OCI-LY1 (cell line): Measurements from ENCODE around the gene SEMA4G.

Source experiments
- EZH2 ChIP-seq: fragments of 200-600 bp; sonication (generic), shearing (Covaris generic); IDR thresholded peaks from 2 replicates; pipeline ENCODE4 v1.8.0; 2017; ENCODE audit warnings: borderline replicate concordance, mixed run types, mild to moderate bottlenecking, antibody characterized with exemption, low read length, moderate library complexity, mixed read lengths
- TF ChIP-seq, protein P1 (sequence below): fragments of 200-600 bp; sonication (generic), shearing (Covaris generic); IDR thresholded peaks from 2 replicates; pipeline ENCODE4 v1.5.1; 2017; ENCODE audit warnings: mild to moderate bottlenecking, antibody characterized with exemption, low read length, moderate library complexity, mixed read lengths

DNA sequence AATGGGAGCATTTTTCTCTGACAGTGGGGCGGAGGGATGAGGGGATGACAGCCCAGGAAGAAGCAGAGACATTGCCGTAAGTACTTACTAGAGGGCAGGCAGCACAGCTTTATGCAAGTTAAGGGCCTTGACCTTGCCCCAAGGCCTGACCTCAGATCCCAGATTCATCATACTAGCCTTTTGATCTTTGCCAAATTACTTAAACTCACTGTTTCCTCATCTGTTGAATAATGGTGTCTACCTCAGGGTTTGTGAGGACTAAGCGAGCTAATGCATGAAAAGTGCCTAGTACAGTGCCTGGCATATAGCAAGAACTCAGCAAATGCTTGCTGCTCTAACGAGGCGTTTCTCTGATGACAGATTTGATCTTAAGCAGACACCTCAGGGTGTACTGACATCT, 3.5 kb upstream of the SEMA4G start:
- TF ChIP-seq, protein P1, sequence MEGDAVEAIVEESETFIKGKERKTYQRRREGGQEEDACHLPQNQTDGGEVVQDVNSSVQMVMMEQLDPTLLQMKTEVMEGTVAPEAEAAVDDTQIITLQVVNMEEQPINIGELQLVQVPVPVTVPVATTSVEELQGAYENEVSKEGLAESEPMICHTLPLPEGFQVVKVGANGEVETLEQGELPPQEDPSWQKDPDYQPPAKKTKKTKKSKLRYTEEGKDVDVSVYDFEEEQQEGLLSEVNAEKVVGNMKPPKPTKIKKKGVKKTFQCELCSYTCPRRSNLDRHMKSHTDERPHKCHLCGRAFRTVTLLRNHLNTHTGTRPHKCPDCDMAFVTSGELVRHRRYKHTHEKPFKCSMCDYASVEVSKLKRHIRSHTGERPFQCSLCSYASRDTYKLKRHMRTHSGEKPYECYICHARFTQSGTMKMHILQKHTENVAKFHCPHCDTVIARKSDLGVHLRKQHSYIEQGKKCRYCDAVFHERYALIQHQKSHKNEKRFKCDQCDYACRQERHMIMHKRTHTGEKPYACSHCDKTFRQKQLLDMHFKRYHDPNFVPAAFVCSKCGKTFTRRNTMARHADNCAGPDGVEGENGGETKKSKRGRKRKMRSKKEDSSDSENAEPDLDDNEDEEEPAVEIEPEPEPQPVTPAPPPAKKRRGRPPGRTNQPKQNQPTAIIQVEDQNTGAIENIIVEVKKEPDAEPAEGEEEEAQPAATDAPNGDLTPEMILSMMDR: no peak
- no peak for TF ChIP-seq EZH2
